HCT116 (cell line): Measurements from ENCODE around the gene HHAT. TPM values are rescaled to one million over a fixed set of nuclear protein-coding genes. Genes with fewer than 3 reads are reported as not detected.
"Not testable (repeated sequence)": the region's sequence is repeated elsewhere in the genome, so short reads cannot be mapped to it uniquely, and the experiment has no call there.

Source experiments
- ATAC-seq: fragments of 200-7000 bp; cut with Tn5 transposase; 2 replicates; pipeline ENCODE4 v1.9.1; 2020; ENCODE audit warnings: mild to moderate bottlenecking, moderate library complexity
- BruUV-seq: library from RNA; stranded (reverse); fragments of 400-500 nt; replicated peaks from 2 replicates; lab custom pipeline; 2021; lab: Mats Ljungman, UMichigan
- CTCF ChIA-PET: fragments of 300-600 bp; sonication (Branson Sonifier 250); formaldehyde crosslinking; loops from one replicate; lab custom pipeline; 2021; ENCODE audit warnings: antibody characterized with exemption; lab: Charles Lee
- POLR2A ChIA-PET: fragments of 300-600, 350-600 bp; sonication (Branson Sonifier 250); formaldehyde crosslinking; loops from one replicate; lab custom pipeline; 2021; ENCODE audit warnings: antibody characterized with exemption; lab: Charles Lee
- RAD21 ChIA-PET, 2 experiments: fragments of 300-600 bp; sonication (Branson Sonifier 250); formaldehyde crosslinking; loops; one replicate each; lab custom pipeline; 2023; ENCODE audit warnings: low total read pairs in 2 of 2; ENCODE audit not compliant: uncharacterized antibody in 2 of 2, unreplicated experiment in 2 of 2, low non-redundant PET in 1 of 2; lab: Charles Lee
- DNase-seq: peaks from one replicate; pipeline ENCODE4 v3.0.0-alpha.2; 2010; ENCODE audit warnings: low read depth, low spot score
- H2AFZ ChIP-seq: fragments of 200-600 bp; shearing (Covaris generic), sonication (generic); 2 replicates; pipeline ENCODE4 v1.6.1; 2017; ENCODE audit warnings: low read depth, mixed run types, mixed read lengths, antibody characterized with exemption, low read length; ENCODE audit not compliant: poor library complexity, severe bottlenecking
- H3K27ac ChIP-seq: 2 replicates; pipeline ENCODE4 v1.5.1; 2012; ENCODE audit warnings: low read depth, low read length
- H3K27me3 ChIP-seq: fragments of 200-600 bp; sonication (generic); 2 replicates; pipeline ENCODE4 v1.6.1; 2016; ENCODE audit warnings: mixed run types, low read length, mixed read lengths; ENCODE audit not compliant: insufficient read depth
- H3K36me3 ChIP-seq, 2 experiments: fragments of 200-500 bp in 1 of 2; fragments of 200-600 bp in 1 of 2; sonication (Bioruptor generic) in 1 of 2; sonication (generic) in 1 of 2; 2 replicates each; pipeline versions ENCODE4 v1.5.1 to v1.6.1; 2014 to 2016; ENCODE audit warnings: low read length in 2 of 2, inconsistent platforms in 1 of 2, mixed read lengths in 1 of 2, mixed run types in 1 of 2; ENCODE audit not compliant: insufficient read depth in 2 of 2, control insufficient read depth in 1 of 2
- H3K4me1 ChIP-seq, 2 experiments: fragments of 200-600 bp in 1 of 2; sonication (generic) in 1 of 2; 2 replicates each; pipeline versions ENCODE4 v1.5.1 to v1.6.1; 2012 to 2017; ENCODE audit warnings: low read length in 2 of 2, inconsistent platforms in 1 of 2, mild to moderate bottlenecking in 1 of 2, mixed read lengths in 1 of 2, mixed run types in 1 of 2, moderate library complexity in 1 of 2; ENCODE audit not compliant: insufficient read depth in 2 of 2, control insufficient read depth in 1 of 2
- H3K4me2 ChIP-seq: fragments of 200-600 bp; sonication (generic); 2 replicates; pipeline ENCODE4 v1.6.1; 2017; ENCODE audit warnings: mixed run types, low read length, mixed read lengths
- H3K4me3 ChIP-seq, 2 experiments: fragments of 200-600 bp in 1 of 2; sonication (generic) in 1 of 2; replicated peaks in 1 of 2; 2 replicates each; pipeline ENCODE4 v1.5.1; 2011 to 2016; ENCODE audit warnings: low read length in 2 of 2, control low read depth in 1 of 2, low read depth in 1 of 2, mild to moderate bottlenecking in 1 of 2, mixed read lengths in 1 of 2, mixed run types in 1 of 2
- H3K79me2 ChIP-seq: fragments of 200-600 bp; sonication (generic); 2 replicates; pipeline ENCODE4 v1.6.1; 2017; ENCODE audit warnings: mild to moderate bottlenecking, mixed run types, low read length, moderate library complexity, mixed read lengths; ENCODE audit not compliant: insufficient read depth
- H3K9ac ChIP-seq: fragments of 200-600 bp; sonication (generic); 2 replicates; pipeline ENCODE4 v1.6.1; 2016; ENCODE audit warnings: low read length, mixed read lengths
- H3K9me2 ChIP-seq: fragments of 200-600 bp; sonication (generic), shearing (Covaris generic); 2 replicates; pipeline ENCODE4 v1.6.1; 2017; ENCODE audit warnings: mixed run types, mild to moderate bottlenecking, moderate library complexity; ENCODE audit not compliant: insufficient read depth
- H3K9me3 ChIP-seq, 2 experiments: fragments of 200-500 bp in 1 of 2; fragments of 200-600 bp in 1 of 2; sonication (Bioruptor generic) in 1 of 2; sonication (generic) in 1 of 2; 2 replicates each; pipeline ENCODE4 v1.6.1; 2014 to 2017; ENCODE audit warnings: low read length in 2 of 2, mixed read lengths in 2 of 2, inconsistent platforms in 1 of 2, low read depth in 1 of 2, mild to moderate bottlenecking in 1 of 2, mixed run types in 1 of 2, moderate library complexity in 1 of 2; ENCODE audit not compliant: control insufficient read depth in 1 of 2, insufficient read depth in 1 of 2
- H4K20me1 ChIP-seq: fragments of 200-600 bp; sonication (generic), shearing (Covaris generic); 2 replicates; pipeline ENCODE4 v1.6.1; 2017; ENCODE audit warnings: mixed run types, mild to moderate bottlenecking, moderate library complexity; ENCODE audit not compliant: insufficient read depth
- CEBPB ChIP-seq: IDR thresholded peaks from 2 replicates; pipeline ENCODE4 v1.6.1; 2012; ENCODE audit warnings: low read depth
- EGR1 ChIP-seq: IDR thresholded peaks from 2 replicates; pipeline ENCODE4 v1.6.1; 2012; ENCODE audit warnings: low read depth
- ELF1 ChIP-seq: IDR thresholded peaks from 2 replicates; pipeline ENCODE4 v1.6.1; 2012; ENCODE audit warnings: low read depth, borderline replicate concordance
- EZH2phosphoT487 ChIP-seq: fragments of 200-600 bp; IDR thresholded peaks from 2 replicates; pipeline ENCODE4 v1.6.1; 2018; ENCODE audit warnings: antibody characterized with exemption, borderline replicate concordance
- FOSL1 ChIP-seq: IDR thresholded peaks from 2 replicates; pipeline ENCODE4 v1.6.1; 2012; ENCODE audit warnings: low read depth
- MAX ChIP-seq: IDR thresholded peaks from 2 replicates; pipeline ENCODE4 v1.6.1; 2012
- RAD21 ChIP-seq: IDR thresholded peaks from 2 replicates; pipeline ENCODE4 v1.6.1; 2012; ENCODE audit warnings: low read depth, mild to moderate bottlenecking
- SIN3A ChIP-seq: IDR thresholded peaks from 2 replicates; pipeline ENCODE4 v1.6.1; 2012; ENCODE audit warnings: low read depth
- SRF ChIP-seq: IDR thresholded peaks from 2 replicates; pipeline ENCODE4 v1.6.1; 2012; ENCODE audit warnings: low read depth
- YY1 ChIP-seq: IDR thresholded peaks from 2 replicates; pipeline ENCODE4 v1.6.1; 2011; ENCODE audit warnings: low read length, low read depth, moderate library complexity, mild to moderate bottlenecking; ENCODE audit not compliant: insufficient replicate concordance; ENCODE audit errors: extremely low read depth
- intact Hi-C: fragments of 100-400 bp; cut with micrococcal nuclease; formaldehyde crosslinking; loops from 2 replicates; pipeline ENCODE4 v1.10.0; 2022
- total RNA-seq: library from RNA; stranded (reverse); gene quantifications from one replicate; pipeline ENCODE4 v1.2.1, GENCODE V29; 2021; ENCODE audit not compliant: unreplicated experiment
- TF ChIP-seq, protein P1 (sequence below), 3 experiments: fragments of 200-600 bp in 1 of 3; sonication (generic) in 1 of 3; IDR thresholded peaks in 2 of 3; conservative IDR thresholded peaks in 1 of 3; 2 replicates each; pipeline ENCODE4 v1.5.1; 2012 to 2017; ENCODE audit warnings: low read depth in 2 of 3, low read length in 2 of 3, antibody characterized with exemption in 1 of 3, borderline replicate concordance in 1 of 3, control low read depth in 1 of 3, mild to moderate bottlenecking in 1 of 3, mixed read lengths in 1 of 3, mixed run types in 1 of 3, moderate library complexity in 1 of 3; ENCODE audit not compliant: insufficient read depth in 1 of 3
- TF ChIP-seq, protein P2 (sequence below): IDR thresholded peaks from 2 replicates; pipeline ENCODE4 v1.6.1; 2012; ENCODE audit warnings: low read depth

Gene HHAT
- total RNA-seq, 1 experiment from 2014 or later: 2.7 TPM

DNA sequence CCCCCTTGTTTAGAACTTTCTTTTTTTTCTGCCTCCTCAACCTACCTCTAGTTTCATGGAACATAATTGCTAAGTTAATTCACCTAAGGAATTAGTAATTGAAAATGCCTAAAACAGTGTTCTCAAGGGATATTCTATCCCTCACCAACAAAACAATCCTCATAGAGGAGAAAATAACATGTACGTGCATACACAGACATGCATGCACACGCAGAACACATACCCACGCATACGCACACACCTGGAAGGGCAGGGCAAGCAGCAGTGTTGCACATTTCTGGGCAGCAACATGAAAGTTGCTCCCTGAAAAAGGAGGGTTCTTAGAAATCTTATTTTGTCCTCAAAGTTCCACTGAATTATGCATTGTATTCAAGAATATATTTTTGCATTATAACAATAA is 76.6 kb downstream of the HHAT start:
- TF ChIP-seq MAX (no peak), SIN3A (no peak), RAD21 (no peak), YY1 (no peak), CEBPB (no peak), FOSL1 (no peak), ELF1 (no peak), EGR1 (no peak), SRF (no peak), EZH2phosphoT487 (no peak)
- TF ChIP-seq, protein P1, sequence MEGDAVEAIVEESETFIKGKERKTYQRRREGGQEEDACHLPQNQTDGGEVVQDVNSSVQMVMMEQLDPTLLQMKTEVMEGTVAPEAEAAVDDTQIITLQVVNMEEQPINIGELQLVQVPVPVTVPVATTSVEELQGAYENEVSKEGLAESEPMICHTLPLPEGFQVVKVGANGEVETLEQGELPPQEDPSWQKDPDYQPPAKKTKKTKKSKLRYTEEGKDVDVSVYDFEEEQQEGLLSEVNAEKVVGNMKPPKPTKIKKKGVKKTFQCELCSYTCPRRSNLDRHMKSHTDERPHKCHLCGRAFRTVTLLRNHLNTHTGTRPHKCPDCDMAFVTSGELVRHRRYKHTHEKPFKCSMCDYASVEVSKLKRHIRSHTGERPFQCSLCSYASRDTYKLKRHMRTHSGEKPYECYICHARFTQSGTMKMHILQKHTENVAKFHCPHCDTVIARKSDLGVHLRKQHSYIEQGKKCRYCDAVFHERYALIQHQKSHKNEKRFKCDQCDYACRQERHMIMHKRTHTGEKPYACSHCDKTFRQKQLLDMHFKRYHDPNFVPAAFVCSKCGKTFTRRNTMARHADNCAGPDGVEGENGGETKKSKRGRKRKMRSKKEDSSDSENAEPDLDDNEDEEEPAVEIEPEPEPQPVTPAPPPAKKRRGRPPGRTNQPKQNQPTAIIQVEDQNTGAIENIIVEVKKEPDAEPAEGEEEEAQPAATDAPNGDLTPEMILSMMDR (IDR thresholded peaks at IDR 0.05 in 2 of 3, conservative IDR thresholded peaks at IDR 0.05 in 1 of 3; ENCODE audit: borderline replicate concordance in 1 of 3, insufficient read depth in 1 of 3, low read depth in 2 of 3, low read length in 2 of 3): no peak
- TF ChIP-seq, protein P2, sequence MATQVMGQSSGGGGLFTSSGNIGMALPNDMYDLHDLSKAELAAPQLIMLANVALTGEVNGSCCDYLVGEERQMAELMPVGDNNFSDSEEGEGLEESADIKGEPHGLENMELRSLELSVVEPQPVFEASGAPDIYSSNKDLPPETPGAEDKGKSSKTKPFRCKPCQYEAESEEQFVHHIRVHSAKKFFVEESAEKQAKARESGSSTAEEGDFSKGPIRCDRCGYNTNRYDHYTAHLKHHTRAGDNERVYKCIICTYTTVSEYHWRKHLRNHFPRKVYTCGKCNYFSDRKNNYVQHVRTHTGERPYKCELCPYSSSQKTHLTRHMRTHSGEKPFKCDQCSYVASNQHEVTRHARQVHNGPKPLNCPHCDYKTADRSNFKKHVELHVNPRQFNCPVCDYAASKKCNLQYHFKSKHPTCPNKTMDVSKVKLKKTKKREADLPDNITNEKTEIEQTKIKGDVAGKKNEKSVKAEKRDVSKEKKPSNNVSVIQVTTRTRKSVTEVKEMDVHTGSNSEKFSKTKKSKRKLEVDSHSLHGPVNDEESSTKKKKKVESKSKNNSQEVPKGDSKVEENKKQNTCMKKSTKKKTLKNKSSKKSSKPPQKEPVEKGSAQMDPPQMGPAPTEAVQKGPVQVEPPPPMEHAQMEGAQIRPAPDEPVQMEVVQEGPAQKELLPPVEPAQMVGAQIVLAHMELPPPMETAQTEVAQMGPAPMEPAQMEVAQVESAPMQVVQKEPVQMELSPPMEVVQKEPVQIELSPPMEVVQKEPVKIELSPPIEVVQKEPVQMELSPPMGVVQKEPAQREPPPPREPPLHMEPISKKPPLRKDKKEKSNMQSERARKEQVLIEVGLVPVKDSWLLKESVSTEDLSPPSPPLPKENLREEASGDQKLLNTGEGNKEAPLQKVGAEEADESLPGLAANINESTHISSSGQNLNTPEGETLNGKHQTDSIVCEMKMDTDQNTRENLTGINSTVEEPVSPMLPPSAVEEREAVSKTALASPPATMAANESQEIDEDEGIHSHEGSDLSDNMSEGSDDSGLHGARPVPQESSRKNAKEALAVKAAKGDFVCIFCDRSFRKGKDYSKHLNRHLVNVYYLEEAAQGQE: no peak
- H3K27me3 ChIP-seq: no peaks in the 10 kb centered on the region
- intact Hi-C loops: loop anchor here (5.0 kb wide), 1 partner anchor 1247 kb away; no protein-coding TSS in a partner anchor
- H3K9me3 ChIP-seq: no peaks in the 10 kb centered on the region
- no peak overlapping the region for H3K4me2 ChIP-seq
- no peaks in the 10 kb centered on the region for H3K79me2 ChIP-seq
- ATAC-seq: no peak
- no peak overlapping the region for H2AFZ ChIP-seq
- ChIA-PET POLR2A (interaction anchor here (1.5 kb wide), 1 partner anchor 31 kb away, joined by 4 read pairs; no protein-coding TSS in a partner anchor), CTCF (interaction anchor here (0.7 to 7.0 kb wide), 2 partner anchors 43 to 729 kb away, joined by 3 to 40 read pairs; partner anchors contain the start of gene KCNH1), RAD21 (no interaction called here)
- BruUV-seq: no TSS peak
- H3K27ac ChIP-seq: no peak overlapping the region
- no peak overlapping the region for H3K4me3 ChIP-seq
- H3K9ac ChIP-seq: no peak overlapping the region
- H3K9me2 ChIP-seq: no peaks in the 10 kb centered on the region
- H4K20me1 ChIP-seq: no peaks in the 10 kb centered on the region
- H3K4me1 ChIP-seq: no peaks in the 10 kb centered on the region
- DNase-seq: no peak
- H3K36me3 ChIP-seq: no peaks in the 10 kb centered on the region

- not testable (repeated sequence) for H4K20me1 ChIP-seq, H3K36me3 ChIP-seq, H3K79me2 ChIP-seq, H3K4me3 ChIP-seq, H3K27ac ChIP-seq, H3K9me3 ChIP-seq, H3K27me3 ChIP-seq, H2AFZ ChIP-seq, H3K9me2 ChIP-seq, H3K9ac ChIP-seq, ATAC-seq, H3K4me1 ChIP-seq, BruUV-seq, H3K4me2 ChIP-seq, DNase-seq
- ChIA-PET POLR2A (interaction anchor here (1.5 kb wide), 1 partner anchor 32 kb away, joined by 4 read pairs; no protein-coding TSS in a partner anchor), RAD21 (interaction anchor here in 1 of 2 experiments (0.7 kb wide), 1 partner anchor 729 kb away, joined by 3 read pairs; no protein-coding TSS in a partner anchor), CTCF (interaction anchor here (0.9 to 7.0 kb wide), 2 partner anchors 95 to 728 kb away, joined by 3 to 40 read pairs; partner anchors contain the start of gene KCNH1)
- intact Hi-C loops: loop anchor here (2.0 to 5.0 kb wide), 2 partner anchors 1108 to 1246 kb away; no protein-coding TSS in a partner anchor
Observed at GRCh38 chr1:210406341-210406740, 77.6 kb downstream of the HHAT start.
